Panc1 (cell line): Measurements from ENCODE around the gene PGBD5.

Experiments used
- CTCF ChIP-seq: fragments of 450-650 bp; IDR thresholded peaks from 2 replicates; pipeline ENCODE4 v1.5.1; 2017; ENCODE audit warnings: mild to moderate bottlenecking
- POLR2AphosphoS5 ChIP-seq: IDR thresholded peaks from 2 replicates; pipeline ENCODE4 v1.6.1; 2012; ENCODE audit warnings: mild to moderate bottlenecking, low read depth, low read length, moderate library complexity
- REST ChIP-seq, 2 experiments: IDR thresholded peaks; 2 replicates each; pipeline ENCODE4 v1.6.1; 2011 to 2012; ENCODE audit warnings: low read depth in 2 of 2, control low read depth in 1 of 2, low read length in 1 of 2, mild to moderate bottlenecking in 1 of 2, moderate library complexity in 1 of 2; ENCODE audit not compliant: insufficient read depth in 1 of 2

GRCh38 chr1:230291731-230292620, 134.2 kb downstream of the PGBD5 start:
- TF ChIP-seq POLR2AphosphoS5 (no peak), REST (IDR thresholded peaks at IDR 0.05; ENCODE audit: insufficient read depth in 1 of 2, low read depth in 2 of 2, low read length in 1 of 2) (no peak), CTCF (no peak)
